ENCODE data around the gene ZNF485. TPM values are rescaled to one million over a fixed set of nuclear protein-coding genes. Genes with fewer than 3 reads are reported as not detected.
"Not testable (repeated sequence)": the region's sequence is repeated elsewhere in the genome, so short reads cannot be mapped to it uniquely, and the experiment has no call there.

The ZNF485 gene
- polyA plus RNA-seq, 4 donors, result 0.81 to 8.0 (median 1.9) TPM

GRCh38 chr10:43576062-43576461 lies 30.2 kb upstream of the ZNF485 start:
- no peaks in the 10 kb centered on the region for H3K27me3 ChIP-seq (ENCODE audit: control insufficient read depth in 3 of 3, insufficient read depth in 3 of 3, low read length in 3 of 3)
- 75 to 87% (median 78%) methylated on average over 5 of the region's 5 CpGs for WGBS, 3 donors
- no peaks in the 10 kb centered on the region for H3K36me3 ChIP-seq (ENCODE audit: control insufficient read depth in 3 of 3, insufficient read depth in 2 of 3, low read depth in 1 of 3, low read length in 3 of 3)
- H3K9me3 ChIP-seq (ENCODE audit: control insufficient read depth in 2 of 2, insufficient read depth in 1 of 2, low read depth in 1 of 2, low read length in 1 of 2), result peaks cover 0 to 5% of the 10 kb centered on the region in 2 donors
- FAIRE-seq (no peak), DNase-seq (peak in 1 of 2 donors; percentile 12)
- H3K4me1 ChIP-seq (ENCODE audit: control insufficient read depth in 3 of 3, insufficient read depth in 2 of 3, low read depth in 1 of 3, low read length in 2 of 3), result peaks cover 0 to 11% (median 0%) of the 10 kb centered on the region in 3 donors
- H3K27ac ChIP-seq (ENCODE audit: low read depth in 1 of 3, low read length in 2 of 3), result no peak overlapping the region
- H3K4me3 ChIP-seq (ENCODE audit: low read depth in 1 of 3, low read length in 3 of 3), result no peak overlapping the region

GRCh38 chr10:43576580-43576979 lies 29.7 kb upstream of the ZNF485 start:
- Histone ChIP-seq H3K9me3 (ENCODE audit: control insufficient read depth in 2 of 2, insufficient read depth in 1 of 2, low read depth in 1 of 2, low read length in 1 of 2) (peaks cover 0 to 5% of the 10 kb centered on the region in 2 donors), H3K4me1 (ENCODE audit: control insufficient read depth in 3 of 3, insufficient read depth in 2 of 3, low read depth in 1 of 3, low read length in 2 of 3) (peaks cover 0 to 11% (median 0%) of the 10 kb centered on the region in 3 donors), H3K27me3 (ENCODE audit: control insufficient read depth in 3 of 3, insufficient read depth in 3 of 3, low read length in 3 of 3) (no peaks in the 10 kb centered on the region), H3K4me3 (ENCODE audit: low read depth in 1 of 3, low read length in 3 of 3) (no peak overlapping the region), H3K27ac (ENCODE audit: low read depth in 1 of 3, low read length in 2 of 3) (no peak overlapping the region), H3K36me3 (ENCODE audit: control insufficient read depth in 3 of 3, insufficient read depth in 2 of 3, low read depth in 1 of 3, low read length in 3 of 3) (no peaks in the 10 kb centered on the region)
- FAIRE-seq (no peak), DNase-seq (no peak)
- WGBS, 3 donors, result 72 to 93% (median 86%) methylated on average over 5 of the region's 5 CpGs

- no peak for FAIRE-seq
Observed at GRCh38 chr10:43584051-43584450, 22.2 kb upstream of the ZNF485 start.

GRCh38 chr10:43585046-43585445 lies 21.2 kb upstream of the ZNF485 start:
- DNase-seq (no peak), FAIRE-seq (no peak)
- WGBS, 3 donors, result 91 to 92% (median 92%) methylated on average over 5 of the region's 5 CpGs
- peaks cover 0 to 20% (median 0%) of the 10 kb centered on the region in 3 donors for H3K4me1 ChIP-seq (ENCODE audit: control insufficient read depth in 3 of 3, insufficient read depth in 2 of 3, low read depth in 1 of 3, low read length in 2 of 3)
- peak overlapping the region in 1 of 3 donors; percentile 90 for H3K27ac ChIP-seq (ENCODE audit: low read depth in 1 of 3, low read length in 2 of 3)
- peaks cover 0 to 8% of the 10 kb centered on the region in 2 donors for H3K9me3 ChIP-seq (ENCODE audit: control insufficient read depth in 2 of 2, insufficient read depth in 1 of 2, low read depth in 1 of 2, low read length in 1 of 2)
- no peak overlapping the region for H3K4me3 ChIP-seq (ENCODE audit: low read depth in 1 of 3, low read length in 3 of 3)
- no peaks in the 10 kb centered on the region for H3K27me3 ChIP-seq (ENCODE audit: control insufficient read depth in 3 of 3, insufficient read depth in 3 of 3, low read length in 3 of 3)
- H3K36me3 ChIP-seq (ENCODE audit: control insufficient read depth in 3 of 3, insufficient read depth in 2 of 3, low read depth in 1 of 3, low read length in 3 of 3), result no peaks in the 10 kb centered on the region

More at GRCh38 chr10:43584051-43584450, 22.2 kb upstream of the ZNF485 start:
- Histone ChIP-seq H3K9me3 (ENCODE audit: control insufficient read depth in 2 of 2, insufficient read depth in 1 of 2, low read depth in 1 of 2, low read length in 1 of 2) (peaks cover 0 to 8% of the 10 kb centered on the region in 2 donors), H3K4me1 (ENCODE audit: control insufficient read depth in 3 of 3, insufficient read depth in 2 of 3, low read depth in 1 of 3, low read length in 2 of 3) (peaks cover 0 to 20% (median 0%) of the 10 kb centered on the region in 3 donors), H3K4me3 (ENCODE audit: low read depth in 1 of 3, low read length in 3 of 3) (no peak overlapping the region), H3K27ac (ENCODE audit: low read depth in 1 of 3, low read length in 2 of 3) (no peak overlapping the region), H3K27me3 (ENCODE audit: control insufficient read depth in 3 of 3, insufficient read depth in 3 of 3, low read length in 3 of 3) (no peaks in the 10 kb centered on the region), H3K36me3 (ENCODE audit: control insufficient read depth in 3 of 3, insufficient read depth in 2 of 3, low read depth in 1 of 3, low read length in 3 of 3) (no peaks in the 10 kb centered on the region)
- DNase-seq, result no peak
- 71 to 86% (median 85%) methylated on average over 4 of the region's 4 CpGs for WGBS, 3 donors

GRCh38 chr10:43585981-43586729 lies 20.1 kb upstream of the ZNF485 start:
- no peaks in the 10 kb centered on the region for H3K27me3 ChIP-seq (ENCODE audit: control insufficient read depth in 3 of 3, insufficient read depth in 3 of 3, low read length in 3 of 3)
- WGBS, 3 donors, result 58 to 61% (median 60%) methylated on average over 9 of the region's 9 CpGs
- no peak overlapping the region for H3K4me3 ChIP-seq (ENCODE audit: low read depth in 1 of 3, low read length in 3 of 3)
- FAIRE-seq (no peak), DNase-seq (peak in 1 of 2 donors; percentile 82)
- H3K9me3 ChIP-seq (ENCODE audit: control insufficient read depth in 2 of 2, insufficient read depth in 1 of 2, low read depth in 1 of 2, low read length in 1 of 2), result peaks cover 0 to 10% of the 10 kb centered on the region in 2 donors
- H3K36me3 ChIP-seq (ENCODE audit: control insufficient read depth in 3 of 3, insufficient read depth in 2 of 3, low read depth in 1 of 3, low read length in 3 of 3), result no peaks in the 10 kb centered on the region
- peak overlapping the region in 1 of 3 donors; percentile 90 for H3K27ac ChIP-seq (ENCODE audit: low read depth in 1 of 3, low read length in 2 of 3)
- H3K4me1 ChIP-seq (ENCODE audit: control insufficient read depth in 3 of 3, insufficient read depth in 2 of 3, low read depth in 1 of 3, low read length in 2 of 3), result peaks cover 0 to 20% (median 0%) of the 10 kb centered on the region in 3 donors

- 55 to 62% (median 59%) methylated on average over 3 of the region's 3 CpGs for WGBS, 3 donors
- not testable (repeated sequence) for FAIRE-seq
- H3K27ac ChIP-seq (ENCODE audit: low read depth in 1 of 3, low read length in 2 of 3), result peak overlapping the region in 1 of 3 donors; percentile 90
Observed at GRCh38 chr10:43586730-43587115, 19.5 kb upstream of the ZNF485 start.

GRCh38 chr10:43591303-43591904 lies 14.8 kb upstream of the ZNF485 start:
- H3K27me3 ChIP-seq (ENCODE audit: control insufficient read depth in 3 of 3, insufficient read depth in 3 of 3, low read length in 3 of 3), result no peaks in the 10 kb centered on the region
- FAIRE-seq, result no peak
- 85 to 88% (median 87%) methylated on average over 5 of the region's 5 CpGs for WGBS, 3 donors

More at GRCh38 chr10:43586730-43587115, 19.5 kb upstream of the ZNF485 start:
- Histone ChIP-seq H3K4me1 (ENCODE audit: control insufficient read depth in 3 of 3, insufficient read depth in 2 of 3, low read depth in 1 of 3, low read length in 2 of 3) (peaks cover 0 to 20% (median 0%) of the 10 kb centered on the region in 3 donors), H3K9me3 (ENCODE audit: control insufficient read depth in 2 of 2, insufficient read depth in 1 of 2, low read depth in 1 of 2, low read length in 1 of 2) (peaks cover 0 to 15% of the 10 kb centered on the region in 2 donors)
- H3K4me3 ChIP-seq (ENCODE audit: low read depth in 1 of 3, low read length in 3 of 3); H3K36me3 ChIP-seq (ENCODE audit: control insufficient read depth in 3 of 3, insufficient read depth in 2 of 3, low read depth in 1 of 3, low read length in 3 of 3); H3K27me3 ChIP-seq (ENCODE audit: control insufficient read depth in 3 of 3, insufficient read depth in 3 of 3, low read length in 3 of 3): not testable (repeated sequence)
- DNase-seq, result peak in 1 of 2 donors; percentile 86

GRCh38 chr10:43594944-43595589 lies 11.2 kb upstream of the ZNF485 start:
- H3K4me1 ChIP-seq (ENCODE audit: control insufficient read depth in 3 of 3, insufficient read depth in 2 of 3, low read depth in 1 of 3, low read length in 2 of 3), result peaks cover 2 to 17% (median 7%) of the 10 kb centered on the region in 3 donors
- H3K27me3 ChIP-seq (ENCODE audit: control insufficient read depth in 3 of 3, insufficient read depth in 3 of 3, low read length in 3 of 3), result no peaks in the 10 kb centered on the region
- H3K36me3 ChIP-seq (ENCODE audit: control insufficient read depth in 3 of 3, insufficient read depth in 2 of 3, low read depth in 1 of 3, low read length in 3 of 3), result no peaks in the 10 kb centered on the region
- 4 to 7% (median 7%) methylated on average over 8 of the region's 8 CpGs for WGBS, 3 donors
- peak; percentile 73 to 75 for DNase-seq
- FAIRE-seq, result no peak
- H3K9me3 ChIP-seq (ENCODE audit: control insufficient read depth in 2 of 2, insufficient read depth in 1 of 2, low read depth in 1 of 2, low read length in 1 of 2), result peaks cover 0 to 13% of the 10 kb centered on the region in 2 donors
- H3K27ac ChIP-seq (ENCODE audit: low read depth in 1 of 3, low read length in 2 of 3), result peak overlapping the region in 1 of 3 donors; percentile 59
- peak overlapping the region in 2 of 3 donors; percentile 12 to 33 for H3K4me3 ChIP-seq (ENCODE audit: low read depth in 1 of 3, low read length in 3 of 3)

More at GRCh38 chr10:43591303-43591904, 14.8 kb upstream of the ZNF485 start:
- no peak for DNase-seq
- Histone ChIP-seq H3K36me3 (ENCODE audit: control insufficient read depth in 3 of 3, insufficient read depth in 2 of 3, low read depth in 1 of 3, low read length in 3 of 3) (no peaks in the 10 kb centered on the region), H3K4me1 (ENCODE audit: control insufficient read depth in 3 of 3, insufficient read depth in 2 of 3, low read depth in 1 of 3, low read length in 2 of 3) (peaks cover 2 to 23% (median 7%) of the 10 kb centered on the region in 3 donors), H3K27ac (ENCODE audit: low read depth in 1 of 3, low read length in 2 of 3) (no peak overlapping the region), H3K9me3 (ENCODE audit: control insufficient read depth in 2 of 2, insufficient read depth in 1 of 2, low read depth in 1 of 2, low read length in 1 of 2) (peaks cover 0 to 13% of the 10 kb centered on the region in 2 donors), H3K4me3 (ENCODE audit: low read depth in 1 of 3, low read length in 3 of 3) (no peak overlapping the region)

All from small intestine (tissue), 7 donors.